ENCODE data around the gene DNM3.

DNM3 gene

DNA sequence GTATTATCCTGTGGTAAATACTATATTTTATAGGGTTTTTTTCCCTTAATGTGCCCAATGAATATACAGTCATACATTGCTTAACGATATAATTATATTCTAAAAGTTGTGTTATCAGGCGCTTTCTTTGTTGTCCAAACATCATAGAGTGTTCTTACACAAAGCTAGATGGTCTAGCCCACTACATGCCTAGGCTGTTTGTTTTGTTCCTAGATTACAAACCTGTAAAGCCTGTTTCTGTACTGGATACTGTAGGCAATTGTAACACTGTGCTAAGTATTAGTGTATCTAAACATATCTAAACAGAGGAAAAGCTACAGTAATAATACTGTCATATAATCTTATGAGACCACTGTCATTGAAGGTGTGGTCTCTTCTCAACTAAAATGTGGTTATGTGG is 336.6 kb downstream of the DNM3 start:
- no peak for DNase-seq (ENCODE audit: low spot score)

DNA sequence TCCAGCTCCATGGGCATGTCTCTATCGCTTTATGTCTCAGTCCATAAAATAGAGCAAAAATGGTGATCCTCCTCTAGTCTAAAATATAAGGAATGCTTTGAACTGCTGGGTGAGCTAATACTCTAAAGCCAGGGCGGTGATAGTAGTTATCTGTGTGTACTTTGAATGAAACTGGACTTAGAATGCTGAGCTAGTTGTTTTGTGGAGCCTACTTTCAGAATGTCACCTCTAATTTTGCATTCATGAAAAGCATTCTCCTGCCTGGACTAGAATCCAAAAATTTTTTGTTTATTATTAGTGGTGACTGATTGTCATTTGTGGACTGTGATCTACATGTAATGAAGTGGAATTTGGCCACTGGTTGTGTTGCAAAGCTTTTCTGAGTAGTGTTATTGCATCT is 337.6 kb downstream of the DNM3 start:
- no peak for DNase-seq (ENCODE audit: low spot score)

DNA sequence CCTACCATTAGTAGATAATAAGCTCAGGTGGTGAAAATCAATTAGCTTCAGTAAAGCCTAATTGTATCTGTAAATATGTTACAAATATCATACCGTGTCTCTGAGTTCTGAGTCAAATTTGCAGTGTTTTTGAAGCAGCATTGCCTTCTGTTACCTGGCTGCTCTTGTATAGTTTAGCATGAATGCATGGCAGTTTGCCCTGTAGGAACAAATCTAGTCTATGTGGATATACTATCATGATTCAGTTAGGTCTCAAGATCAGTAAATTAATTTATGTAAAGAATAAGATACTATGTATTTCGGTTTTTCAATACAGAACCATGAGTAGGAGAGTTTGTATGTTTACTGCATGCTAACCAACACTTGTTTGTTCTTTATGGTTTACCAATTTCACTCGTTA is 338.6 kb downstream of the DNM3 start:
- no peak for DNase-seq (ENCODE audit: low spot score)

DNA sequence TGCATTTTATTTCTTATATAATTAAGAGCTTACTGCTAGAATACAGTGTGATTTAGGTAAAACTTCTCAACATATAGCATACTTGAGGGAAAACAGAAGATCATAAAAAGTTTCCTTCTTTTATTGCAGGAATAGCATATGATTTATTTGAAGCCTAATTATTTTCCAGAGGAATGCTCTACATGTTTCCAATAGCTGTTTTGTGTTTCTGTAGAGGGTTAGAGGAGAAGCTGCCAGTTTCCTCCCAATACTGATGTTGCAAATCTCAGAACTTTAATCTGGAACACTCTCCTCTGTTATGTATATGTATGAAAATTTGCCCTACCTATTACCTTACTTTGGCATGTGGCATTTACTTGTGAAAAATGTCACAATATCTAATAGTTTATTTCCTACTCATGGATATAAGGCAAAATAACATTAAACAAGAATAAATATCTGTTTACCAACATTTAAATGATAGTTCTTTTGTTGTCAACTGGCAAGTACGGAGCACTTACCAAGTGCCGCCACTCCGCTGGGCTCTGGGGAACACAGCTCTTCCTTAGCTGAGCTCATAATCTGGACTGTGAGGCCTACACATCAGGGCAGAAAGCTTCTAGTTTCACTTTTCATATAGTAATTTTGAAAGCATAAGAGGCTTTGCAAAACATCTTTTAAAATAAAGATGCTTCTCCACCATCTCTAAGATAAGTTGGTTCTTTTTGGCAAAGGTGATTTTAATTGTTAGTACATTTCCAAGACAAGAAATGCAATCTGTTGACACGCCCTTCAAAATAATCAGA is 339.4 kb downstream of the DNM3 start:
- DNase-seq (ENCODE audit: low spot score) = no peak

DNA sequence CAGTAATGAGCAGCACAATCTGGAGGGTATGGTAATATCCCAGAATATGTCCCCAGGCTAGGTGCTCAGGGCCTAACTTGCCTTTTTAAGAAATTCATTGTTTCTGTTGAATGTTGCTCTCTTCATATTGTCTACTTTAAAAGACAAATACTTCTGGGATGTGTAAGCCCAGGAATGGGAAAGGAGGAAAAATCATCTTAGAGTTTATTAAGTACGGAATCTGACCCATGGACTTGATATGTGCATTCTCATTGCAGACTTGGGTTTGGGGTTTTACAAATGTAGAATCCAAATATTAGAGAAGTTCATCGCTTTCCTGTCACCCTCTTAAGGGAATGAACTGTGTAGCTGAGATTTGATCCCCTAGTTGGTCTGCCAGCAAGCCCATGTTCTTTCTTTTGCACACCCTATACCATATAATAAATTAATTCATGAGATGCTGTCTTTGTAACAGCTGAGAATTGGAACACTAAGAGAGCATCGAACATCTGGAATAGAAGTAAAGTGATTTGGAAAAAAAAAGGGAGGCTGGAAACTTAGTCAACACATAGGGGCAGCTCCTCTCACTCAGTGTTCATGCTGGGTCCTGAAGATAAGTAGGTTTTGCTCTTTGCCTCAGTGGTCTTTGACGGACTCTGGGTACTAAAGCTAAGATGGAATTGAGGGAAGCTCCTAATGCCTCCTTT is 343.4 kb downstream of the DNM3 start:
- DNase-seq (ENCODE audit: low spot score) = no peak

DNA sequence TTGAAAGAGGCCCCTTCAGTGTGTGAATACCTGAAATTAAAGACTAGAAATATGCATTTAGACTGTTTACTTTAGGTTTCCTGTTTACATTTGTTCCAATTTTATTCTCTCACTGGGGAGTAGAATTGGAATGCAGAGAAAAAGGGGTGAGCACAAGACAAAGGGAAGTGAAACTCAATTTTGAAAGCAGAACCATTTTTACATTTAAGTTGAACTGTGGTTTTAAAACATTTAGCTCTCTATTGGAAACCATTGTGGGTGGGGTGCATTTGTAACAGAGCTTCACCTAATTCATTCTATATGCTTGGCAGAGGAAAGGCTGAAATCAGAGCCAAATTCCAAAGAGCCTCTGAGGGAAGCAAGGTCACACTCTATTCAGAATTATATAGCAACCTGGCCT is 343.9 kb downstream of the DNM3 start:
- DNase-seq (ENCODE audit: low spot score) = no peak

DNA sequence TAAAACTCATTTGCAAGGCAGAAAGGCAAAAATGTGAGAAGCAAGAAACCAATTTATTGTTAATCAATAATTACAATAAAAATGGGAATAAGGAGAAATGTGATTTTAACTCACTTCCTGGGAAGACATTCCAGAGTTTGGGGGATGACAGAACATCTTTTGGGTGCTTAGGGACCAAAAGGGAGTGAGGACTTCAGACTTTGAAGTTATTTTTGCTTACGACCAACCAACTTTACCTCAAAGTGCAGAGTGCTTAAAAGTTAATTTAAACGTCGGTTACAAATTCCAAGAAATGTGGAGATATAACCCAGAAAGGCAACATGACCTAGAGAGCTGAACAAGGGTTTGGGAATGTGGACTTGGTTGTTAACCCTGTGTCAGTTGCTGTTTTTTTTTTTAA is 344.7 kb downstream of the DNM3 start:
- no peak for DNase-seq (ENCODE audit: low spot score)

DNA sequence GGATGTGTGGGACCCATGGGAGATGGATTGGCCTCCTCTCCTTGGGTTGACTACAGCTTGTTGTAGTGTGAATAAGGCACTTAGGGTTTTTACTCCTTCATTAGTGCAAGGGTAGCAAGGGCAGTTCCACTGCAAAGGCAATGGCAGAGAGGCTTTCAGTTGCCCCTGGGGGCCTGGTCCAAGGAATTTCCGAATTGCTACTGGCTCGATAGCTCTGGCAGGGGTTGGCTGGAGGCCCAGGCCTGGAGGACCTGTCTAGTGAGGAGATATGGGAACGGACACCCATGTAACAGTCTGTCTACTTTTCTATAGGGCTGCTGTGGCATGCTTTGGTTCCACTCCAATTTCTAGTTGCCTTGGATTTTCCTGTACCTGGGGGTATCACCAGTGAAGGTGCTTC is 360.3 kb downstream of the DNM3 start:
- no peak for DNase-seq (ENCODE audit: low spot score)

DNA sequence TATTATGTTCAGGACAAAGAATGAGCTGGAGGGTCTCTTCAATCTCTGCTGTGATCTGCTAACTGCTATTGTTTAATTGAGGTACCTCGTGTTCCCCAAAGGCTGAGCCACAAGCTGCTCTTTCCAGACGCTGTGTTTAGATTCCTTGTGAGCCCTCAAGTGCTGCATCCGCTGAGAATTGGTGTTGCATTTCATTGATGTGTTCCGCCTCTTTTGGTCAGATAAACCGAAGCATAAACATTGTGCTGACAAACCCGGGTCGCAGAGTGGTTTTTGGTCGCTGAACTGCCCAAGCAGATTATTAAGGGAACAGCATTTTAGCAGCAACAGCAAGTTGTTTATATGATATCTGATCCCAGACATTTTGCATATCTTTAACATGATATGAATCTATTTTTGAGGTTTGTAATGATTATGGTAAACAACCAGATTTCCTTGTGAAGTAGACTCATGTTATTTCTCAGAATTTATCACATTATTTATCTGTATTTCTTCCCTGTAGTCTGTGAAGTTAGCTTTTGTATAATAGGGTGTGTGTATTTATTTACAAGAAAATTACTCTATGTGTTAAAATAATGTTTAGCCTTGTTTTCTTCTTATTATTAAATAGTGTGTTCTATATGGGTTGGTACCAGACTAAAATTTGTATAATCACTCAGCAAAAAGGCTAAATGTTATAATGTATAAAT is 362.0 kb downstream of the DNM3 start:
- no peak for DNase-seq (ENCODE audit: low spot score)

DNA sequence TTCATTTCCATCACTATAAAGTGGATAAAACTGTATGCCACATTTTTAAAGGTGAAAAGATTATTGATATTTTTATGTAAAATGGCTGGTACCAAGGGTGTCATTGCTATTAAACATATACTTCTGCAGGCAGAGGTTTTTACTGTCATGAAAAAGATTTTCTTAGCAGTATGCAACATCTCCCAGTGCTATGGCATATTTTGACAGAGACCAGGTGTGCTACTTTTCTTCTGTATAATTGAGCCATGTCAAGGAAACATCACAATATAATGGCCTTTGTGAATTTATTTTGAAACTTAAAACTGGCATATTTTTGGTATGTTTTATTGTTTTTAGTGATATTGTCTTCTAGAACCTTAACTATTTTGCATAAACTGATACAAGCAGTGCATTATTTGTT is 362.6 kb downstream of the DNM3 start:
- DNase-seq (ENCODE audit: low spot score) = no peak

DNA sequence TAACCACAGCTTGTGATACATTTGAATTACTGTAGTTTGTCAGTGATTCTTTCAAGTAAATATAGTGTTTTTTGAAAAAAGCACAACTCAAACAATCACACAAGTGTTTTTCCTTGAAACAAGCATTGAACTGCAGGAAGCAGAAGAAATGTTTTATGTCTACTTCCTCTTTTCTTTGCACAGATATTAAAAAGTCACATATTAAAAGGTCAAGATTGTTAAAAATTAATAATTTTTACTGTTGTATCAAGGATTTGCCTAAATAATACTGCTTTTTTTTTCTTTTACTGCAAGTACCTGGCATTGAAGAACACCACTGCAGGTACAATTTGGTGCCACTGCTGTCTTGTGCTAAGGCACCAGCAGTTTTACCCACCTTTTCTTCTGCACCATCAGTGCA is 365.0 kb downstream of the DNM3 start:
- DNase-seq (ENCODE audit: low spot score) = no peak

DNA sequence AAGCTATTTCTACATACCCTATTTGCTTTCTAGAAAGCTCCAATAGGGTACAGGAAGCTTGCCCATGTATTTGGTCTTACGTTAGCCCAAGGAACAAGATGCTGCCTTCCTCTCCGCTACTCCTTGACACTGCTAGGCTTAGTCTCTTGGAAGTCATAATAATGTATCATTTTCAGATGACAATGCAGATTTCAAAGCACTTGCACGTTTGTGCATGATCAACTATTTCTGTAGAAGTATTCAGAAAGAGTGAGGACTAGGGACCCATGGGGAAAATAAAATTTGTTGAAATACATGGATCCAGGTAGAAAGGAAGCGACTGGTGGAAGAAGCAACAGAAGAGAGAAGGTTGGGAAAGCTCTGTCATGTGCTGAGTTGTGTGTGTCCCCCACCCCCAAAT is 367.3 kb downstream of the DNM3 start:
- no peak for DNase-seq (ENCODE audit: low spot score)

DNA sequence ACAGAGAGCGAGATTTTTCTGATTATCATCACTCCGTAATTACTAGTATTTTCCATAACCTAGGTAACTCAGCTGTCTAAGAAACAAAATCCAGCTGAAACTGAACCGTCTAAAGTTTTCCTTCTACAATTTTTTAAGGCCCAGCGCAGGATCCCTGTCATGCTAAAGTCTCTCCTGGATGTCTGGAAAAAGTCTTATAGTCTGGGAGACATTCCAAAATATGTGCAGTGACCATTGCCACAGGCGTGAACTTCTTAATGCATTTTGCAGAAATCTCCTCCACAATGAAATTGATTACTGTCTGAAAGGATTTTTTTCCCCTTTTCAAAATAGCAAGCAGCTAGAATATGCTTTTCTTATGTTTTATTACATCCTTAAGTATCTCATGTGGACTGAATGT is 369.9 kb downstream of the DNM3 start:
- DNase-seq (ENCODE audit: low spot score) = no peak

DNA sequence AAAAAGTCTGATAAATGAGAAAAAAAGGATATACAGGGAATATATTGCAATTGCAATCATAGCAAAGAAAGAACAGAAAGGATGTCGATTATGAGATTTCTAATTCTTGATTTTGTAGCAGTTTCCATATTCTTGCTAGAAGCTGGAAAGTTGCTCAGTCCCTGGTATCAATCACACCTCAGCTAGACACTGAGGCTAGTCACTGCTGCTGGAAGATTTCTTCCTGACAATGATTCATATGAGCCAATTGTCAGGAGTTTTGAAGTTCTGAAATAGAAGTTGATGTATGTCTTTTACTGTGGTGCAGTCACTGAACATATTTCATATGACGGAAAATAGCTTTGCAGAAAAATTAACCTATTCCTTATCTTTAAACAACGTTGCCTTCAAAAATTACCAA is 370.8 kb downstream of the DNM3 start:
- DNase-seq (ENCODE audit: low spot score) = no peak

DNA sequence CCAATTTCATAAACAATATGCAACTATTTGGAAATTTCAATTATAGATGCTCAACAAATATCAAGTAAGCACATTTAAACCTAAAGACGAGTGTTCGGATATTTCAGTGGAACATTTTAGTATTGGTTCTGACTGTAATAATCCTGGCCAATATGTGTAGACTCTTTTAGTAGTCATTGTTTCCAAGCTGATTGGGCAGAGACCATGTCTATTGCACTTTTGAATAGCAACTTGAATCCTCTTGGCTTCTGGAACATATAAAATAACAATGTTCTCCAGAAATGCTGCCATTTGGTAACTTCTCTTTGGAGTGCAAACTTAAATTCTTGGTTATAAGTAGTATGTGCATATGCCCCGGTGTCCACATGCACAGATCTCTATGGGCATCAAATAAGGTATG is 373.7 kb downstream of the DNM3 start:
- no peak for DNase-seq (ENCODE audit: low spot score)

DNA sequence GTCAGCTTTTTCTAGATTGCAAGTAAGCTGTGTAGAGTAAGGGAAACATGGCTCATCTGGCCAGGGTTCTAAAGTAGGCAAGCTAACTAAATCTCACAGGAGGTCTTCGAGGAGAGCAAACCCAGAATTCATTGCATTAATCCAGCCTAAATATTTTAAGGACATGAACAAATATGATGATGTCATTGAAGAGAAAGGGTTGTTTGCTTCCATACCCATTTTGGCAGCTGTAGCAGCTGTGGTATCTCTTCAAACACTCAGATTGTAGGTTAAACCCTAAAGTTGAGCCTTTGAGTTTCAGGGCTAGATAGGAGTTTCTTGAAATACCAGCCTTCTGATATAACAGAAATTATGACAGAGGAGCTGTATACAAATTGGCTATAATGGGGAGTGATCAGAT is 378.7 kb downstream of the DNM3 start:
- DNase-seq (ENCODE audit: low spot score) = no peak

DNA sequence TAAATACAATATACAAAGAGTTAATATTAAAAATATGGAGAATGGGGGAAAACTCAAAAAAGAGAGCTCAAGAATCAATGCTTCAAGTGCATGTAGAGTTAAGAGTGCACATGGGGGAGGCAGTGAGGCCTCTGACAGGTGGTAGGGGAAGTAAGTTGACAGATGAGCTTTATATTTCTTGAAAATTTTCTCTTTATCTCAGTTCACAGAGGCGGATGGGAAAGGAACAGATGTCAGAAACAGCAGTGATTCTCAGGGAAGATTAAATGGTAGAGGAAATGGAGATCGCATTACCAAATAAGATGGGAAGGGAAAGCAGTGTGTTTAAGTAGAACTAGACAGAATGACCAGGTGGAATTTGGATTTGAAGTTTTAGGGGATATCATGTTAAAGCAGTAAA is 379.1 kb downstream of the DNM3 start:
- DNase-seq (ENCODE audit: low spot score) = no peak

DNA sequence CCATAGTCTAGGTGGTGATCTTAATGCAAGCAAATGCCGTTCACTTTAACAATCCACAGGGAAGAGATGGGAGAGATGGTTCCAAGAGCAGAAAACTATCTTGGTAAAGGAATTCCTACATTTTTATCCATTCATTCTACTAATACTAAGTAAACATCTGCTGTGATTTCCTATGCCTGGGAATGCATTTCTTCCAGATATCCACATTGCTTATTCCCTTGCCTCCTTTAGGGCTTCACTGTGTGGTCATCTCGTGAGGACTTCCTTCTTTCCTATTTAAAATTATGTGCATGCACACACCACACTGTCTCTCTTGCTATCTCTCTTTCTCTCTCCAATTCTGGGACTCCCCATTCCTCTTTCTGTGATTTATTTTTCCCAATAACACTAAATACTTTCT is 380.1 kb downstream of the DNM3 start:
- DNase-seq (ENCODE audit: low spot score) = no peak

DNA sequence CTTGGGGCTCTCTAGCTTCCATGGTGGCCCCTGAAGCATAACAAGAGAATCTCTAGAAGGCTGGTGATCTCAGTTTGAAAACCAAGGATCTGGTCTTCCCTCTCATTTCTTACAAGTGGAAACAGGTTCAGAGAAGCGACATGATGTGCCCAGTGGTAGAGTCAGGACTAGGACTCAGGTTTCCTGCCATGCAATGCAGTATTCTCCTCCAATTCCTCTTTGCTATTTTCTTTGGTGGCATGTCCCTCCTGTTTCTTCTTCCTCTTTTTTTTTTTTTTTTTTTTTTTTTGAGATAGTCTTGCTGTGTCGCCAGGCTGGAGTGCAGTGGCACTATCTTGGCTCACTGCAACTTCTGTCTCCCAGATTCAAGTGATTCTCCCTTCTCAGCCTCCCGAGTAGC is 383.6 kb downstream of the DNM3 start:
- DNase-seq (ENCODE audit: low spot score) = no peak

DNA sequence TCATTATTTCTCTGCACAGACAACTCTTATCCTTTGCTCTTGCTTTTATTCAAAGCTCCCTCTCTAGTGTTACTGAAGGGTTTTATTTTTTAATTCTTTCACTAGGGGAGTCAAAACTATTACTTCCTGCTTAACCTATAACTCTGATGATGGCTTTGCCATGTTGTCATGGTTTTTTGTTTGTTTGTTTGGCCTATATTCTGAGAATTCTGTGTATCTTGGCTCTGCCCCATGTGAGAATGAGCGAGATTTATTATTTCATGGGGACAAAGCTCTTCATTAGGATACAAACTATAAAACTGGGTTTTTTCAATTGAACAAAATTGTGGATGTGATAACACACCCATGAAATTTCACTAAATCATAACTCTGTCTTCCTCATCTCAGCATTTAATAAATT is 388.6 kb downstream of the DNM3 start:
- no peak for DNase-seq (ENCODE audit: low spot score)

DNA sequence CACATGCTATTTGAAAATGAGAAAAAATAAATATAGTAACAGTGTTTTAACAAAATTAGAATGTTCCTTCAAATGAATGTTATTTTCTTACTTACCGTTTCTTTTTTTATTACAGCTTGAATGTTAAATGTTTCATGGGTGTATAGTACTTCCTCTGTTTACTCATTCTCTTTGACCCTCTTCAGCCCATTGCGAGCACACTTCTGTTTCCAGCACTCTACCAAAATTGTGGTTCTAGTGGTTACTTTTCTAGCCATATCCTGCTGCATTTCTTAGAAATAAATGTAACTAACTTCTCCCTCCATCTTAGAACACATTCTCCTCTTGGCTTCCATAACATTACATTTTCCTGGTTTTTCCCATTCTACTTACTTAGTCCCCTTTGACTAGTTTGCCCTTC is 389.2 kb downstream of the DNM3 start:
- DNase-seq (ENCODE audit: low spot score) = no peak

DNA sequence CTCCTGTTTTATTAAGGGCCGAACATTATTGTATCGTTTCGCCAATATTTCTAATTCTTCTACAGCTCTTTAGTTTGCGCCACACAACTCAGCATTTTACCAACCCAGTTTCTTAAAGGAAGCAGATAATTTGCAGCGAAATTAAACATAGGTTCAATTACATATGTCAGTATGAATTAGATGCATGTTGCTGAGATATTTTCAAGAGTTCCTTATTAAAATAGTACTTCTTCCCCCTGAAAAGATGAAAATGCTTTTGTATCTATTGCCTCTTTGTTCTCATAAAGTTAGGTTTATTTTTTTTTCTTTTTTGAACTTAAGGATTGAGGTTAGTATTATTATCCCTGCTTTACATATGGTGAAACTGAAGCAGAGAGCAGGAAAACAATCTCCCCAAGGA is 395.7 kb downstream of the DNM3 start:
- DNase-seq (ENCODE audit: low spot score) = no peak

DNA sequence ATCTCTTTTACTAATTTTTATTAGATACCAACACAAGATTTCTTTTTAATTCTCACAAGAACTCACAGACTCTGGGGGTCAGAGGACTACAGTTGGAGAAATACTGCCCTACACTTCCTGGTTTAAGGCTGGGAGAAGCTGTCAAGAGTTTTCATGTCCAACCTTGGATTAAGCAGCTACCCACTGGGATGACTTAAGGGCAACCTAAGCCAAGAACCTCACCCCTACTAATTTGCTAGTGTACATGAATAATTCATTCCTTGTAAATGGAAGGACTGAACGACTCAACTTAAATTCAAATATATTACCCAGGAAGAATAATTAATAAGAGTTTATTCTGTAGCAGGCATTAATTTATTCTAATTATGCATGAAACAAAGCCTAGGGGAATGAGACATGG is 396.9 kb downstream of the DNM3 start:
- no peak for DNase-seq (ENCODE audit: low spot score)

Measured in left forelimb (tissue), 1 donor.